Measurements from ENCODE around the gene TMEM266.
A peak's percentile ranks its signal among the peaks of the same experiment; 100 is the strongest.

TMEM266 gene

DNA sequence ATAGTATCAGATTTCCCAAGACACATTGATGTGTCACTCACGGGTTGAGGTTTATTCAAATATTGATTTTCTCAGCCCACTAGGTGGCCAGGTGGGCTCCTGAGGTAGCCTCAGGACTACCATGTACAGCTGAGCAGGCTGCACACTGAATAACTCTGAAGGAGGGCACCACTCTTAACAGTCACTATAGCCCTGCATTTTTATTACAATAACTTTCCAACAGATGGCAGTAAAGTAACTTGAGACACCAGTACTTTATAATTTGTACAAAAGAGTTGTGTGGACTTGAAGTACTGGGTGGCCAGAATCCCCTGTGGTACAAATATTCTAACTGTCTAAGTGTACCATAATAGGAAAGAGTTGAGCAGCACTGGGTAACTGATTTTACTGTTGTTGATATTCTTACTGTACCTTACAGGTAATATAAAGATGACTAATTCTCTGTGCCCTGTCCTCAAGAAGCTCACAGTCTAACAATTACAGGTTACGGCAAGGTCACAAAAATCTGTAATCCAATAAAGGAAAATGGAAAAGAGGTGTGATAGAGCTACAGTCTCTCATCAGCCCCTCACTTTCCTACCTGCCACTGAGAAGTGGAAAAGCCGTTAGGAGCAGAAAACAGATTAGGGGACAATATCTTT is 175.5 kb downstream of the TMEM266 start (continued):
- TF ChIP-seq ZNF214 (tag by site-specific recombination; IDR thresholded peaks at IDR 0.05; ENCODE audit: borderline replicate concordance): no peak
- TF ChIP-seq ZNF175 (tag by site-specific recombination; IDR thresholded peaks at IDR 0.05): no peak
- no peak for TF ChIP-seq ZSCAN30 (tag by site-specific recombination; IDR thresholded peaks at IDR 0.05)
- no peak for TF ChIP-seq ZNF664 (tag by site-specific recombination; IDR thresholded peaks at IDR 0.05)
- no peak for TF ChIP-seq ZNF10 (tag by site-specific recombination; IDR thresholded peaks at IDR 0.05)
- TF ChIP-seq, protein P1, sequence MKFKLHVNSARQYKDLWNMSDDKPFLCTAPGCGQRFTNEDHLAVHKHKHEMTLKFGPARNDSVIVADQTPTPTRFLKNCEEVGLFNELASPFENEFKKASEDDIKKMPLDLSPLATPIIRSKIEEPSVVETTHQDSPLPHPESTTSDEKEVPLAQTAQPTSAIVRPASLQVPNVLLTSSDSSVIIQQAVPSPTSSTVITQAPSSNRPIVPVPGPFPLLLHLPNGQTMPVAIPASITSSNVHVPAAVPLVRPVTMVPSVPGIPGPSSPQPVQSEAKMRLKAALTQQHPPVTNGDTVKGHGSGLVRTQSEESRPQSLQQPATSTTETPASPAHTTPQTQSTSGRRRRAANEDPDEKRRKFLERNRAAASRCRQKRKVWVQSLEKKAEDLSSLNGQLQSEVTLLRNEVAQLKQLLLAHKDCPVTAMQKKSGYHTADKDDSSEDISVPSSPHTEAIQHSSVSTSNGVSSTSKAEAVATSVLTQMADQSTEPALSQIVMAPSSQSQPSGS (tag by site-specific recombination; IDR thresholded peaks at IDR 0.05; ENCODE audit: low read depth): no peak
- 0 out of 2 replicates have a peak, but pooled peaks have one; percentile 16 for TF ChIP-seq ZNF184 (tag by site-specific recombination; IDR thresholded peaks at IDR 0.05)
- TF ChIP-seq SP2 (tag by site-specific recombination; IDR thresholded peaks at IDR 0.05): no peak
- TF ChIP-seq, protein P2, sequence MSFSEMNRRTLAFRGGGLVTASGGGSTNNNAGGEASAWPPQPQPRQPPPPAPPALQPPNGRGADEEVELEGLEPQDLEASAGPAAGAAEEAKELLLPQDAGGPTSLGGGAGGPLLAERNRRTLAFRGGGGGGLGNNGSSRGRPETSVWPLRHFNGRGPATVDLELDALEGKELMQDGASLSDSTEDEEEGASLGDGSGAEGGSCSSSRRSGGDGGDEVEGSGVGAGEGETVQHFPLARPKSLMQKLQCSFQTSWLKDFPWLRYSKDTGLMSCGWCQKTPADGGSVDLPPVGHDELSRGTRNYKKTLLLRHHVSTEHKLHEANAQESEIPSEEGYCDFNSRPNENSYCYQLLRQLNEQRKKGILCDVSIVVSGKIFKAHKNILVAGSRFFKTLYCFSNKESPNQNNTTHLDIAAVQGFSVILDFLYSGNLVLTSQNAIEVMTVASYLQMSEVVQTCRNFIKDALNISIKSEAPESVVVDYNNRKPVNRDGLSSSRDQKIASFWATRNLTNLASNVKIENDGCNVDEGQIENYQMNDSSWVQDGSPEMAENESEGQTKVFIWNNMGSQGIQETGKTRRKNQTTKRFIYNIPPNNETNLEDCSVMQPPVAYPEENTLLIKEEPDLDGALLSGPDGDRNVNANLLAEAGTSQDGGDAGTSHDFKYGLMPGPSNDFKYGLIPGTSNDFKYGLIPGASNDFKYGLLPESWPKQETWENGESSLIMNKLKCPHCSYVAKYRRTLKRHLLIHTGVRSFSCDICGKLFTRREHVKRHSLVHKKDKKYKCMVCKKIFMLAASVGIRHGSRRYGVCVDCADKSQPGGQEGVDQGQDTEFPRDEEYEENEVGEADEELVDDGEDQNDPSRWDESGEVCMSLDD (tag by site-specific recombination; IDR thresholded peaks at IDR 0.05): no peak
- no peak for TF ChIP-seq ZNF837 (tag by site-specific recombination; IDR thresholded peaks at IDR 0.05)
- TF ChIP-seq, protein P3, sequence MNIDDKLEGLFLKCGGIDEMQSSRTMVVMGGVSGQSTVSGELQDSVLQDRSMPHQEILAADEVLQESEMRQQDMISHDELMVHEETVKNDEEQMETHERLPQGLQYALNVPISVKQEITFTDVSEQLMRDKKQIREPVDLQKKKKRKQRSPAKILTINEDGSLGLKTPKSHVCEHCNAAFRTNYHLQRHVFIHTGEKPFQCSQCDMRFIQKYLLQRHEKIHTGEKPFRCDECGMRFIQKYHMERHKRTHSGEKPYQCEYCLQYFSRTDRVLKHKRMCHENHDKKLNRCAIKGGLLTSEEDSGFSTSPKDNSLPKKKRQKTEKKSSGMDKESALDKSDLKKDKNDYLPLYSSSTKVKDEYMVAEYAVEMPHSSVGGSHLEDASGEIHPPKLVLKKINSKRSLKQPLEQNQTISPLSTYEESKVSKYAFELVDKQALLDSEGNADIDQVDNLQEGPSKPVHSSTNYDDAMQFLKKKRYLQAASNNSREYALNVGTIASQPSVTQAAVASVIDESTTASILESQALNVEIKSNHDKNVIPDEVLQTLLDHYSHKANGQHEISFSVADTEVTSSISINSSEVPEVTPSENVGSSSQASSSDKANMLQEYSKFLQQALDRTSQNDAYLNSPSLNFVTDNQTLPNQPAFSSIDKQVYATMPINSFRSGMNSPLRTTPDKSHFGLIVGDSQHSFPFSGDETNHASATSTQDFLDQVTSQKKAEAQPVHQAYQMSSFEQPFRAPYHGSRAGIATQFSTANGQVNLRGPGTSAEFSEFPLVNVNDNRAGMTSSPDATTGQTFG (tag by site-specific recombination; IDR thresholded peaks at IDR 0.05; ENCODE audit: borderline replicate concordance): no peak
- TF ChIP-seq, protein P4, sequence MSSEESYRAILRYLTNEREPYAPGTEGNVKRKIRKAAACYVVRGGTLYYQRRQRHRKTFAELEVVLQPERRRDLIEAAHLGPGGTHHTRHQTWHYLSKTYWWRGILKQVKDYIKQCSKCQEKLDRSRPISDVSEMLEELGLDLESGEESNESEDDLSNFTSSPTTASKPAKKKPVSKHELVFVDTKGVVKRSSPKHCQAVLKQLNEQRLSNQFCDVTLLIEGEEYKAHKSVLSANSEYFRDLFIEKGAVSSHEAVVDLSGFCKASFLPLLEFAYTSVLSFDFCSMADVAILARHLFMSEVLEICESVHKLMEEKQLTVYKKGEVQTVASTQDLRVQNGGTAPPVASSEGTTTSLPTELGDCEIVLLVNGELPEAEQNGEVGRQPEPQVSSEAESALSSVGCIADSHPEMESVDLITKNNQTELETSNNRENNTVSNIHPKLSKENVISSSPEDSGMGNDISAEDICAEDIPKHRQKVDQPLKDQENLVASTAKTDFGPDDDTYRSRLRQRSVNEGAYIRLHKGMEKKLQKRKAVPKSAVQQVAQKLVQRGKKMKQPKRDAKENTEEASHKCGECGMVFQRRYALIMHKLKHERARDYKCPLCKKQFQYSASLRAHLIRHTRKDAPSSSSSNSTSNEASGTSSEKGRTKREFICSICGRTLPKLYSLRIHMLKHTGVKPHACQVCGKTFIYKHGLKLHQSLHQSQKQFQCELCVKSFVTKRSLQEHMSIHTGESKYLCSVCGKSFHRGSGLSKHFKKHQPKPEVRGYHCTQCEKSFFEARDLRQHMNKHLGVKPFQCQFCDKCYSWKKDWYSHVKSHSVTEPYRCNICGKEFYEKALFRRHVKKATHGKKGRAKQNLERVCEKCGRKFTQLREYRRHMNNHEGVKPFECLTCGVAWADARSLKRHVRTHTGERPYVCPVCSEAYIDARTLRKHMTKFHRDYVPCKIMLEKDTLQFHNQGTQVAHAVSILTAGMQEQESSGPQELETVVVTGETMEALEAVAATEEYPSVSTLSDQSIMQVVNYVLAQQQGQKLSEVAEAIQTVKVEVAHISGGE (tag by site-specific recombination; conservative IDR thresholded peaks at IDR 0.05; ENCODE audit: low read depth): no peak
- no peak for TF ChIP-seq KLF16 (tag by site-specific recombination; IDR thresholded peaks at IDR 0.05)
- TF ChIP-seq, protein P5, sequence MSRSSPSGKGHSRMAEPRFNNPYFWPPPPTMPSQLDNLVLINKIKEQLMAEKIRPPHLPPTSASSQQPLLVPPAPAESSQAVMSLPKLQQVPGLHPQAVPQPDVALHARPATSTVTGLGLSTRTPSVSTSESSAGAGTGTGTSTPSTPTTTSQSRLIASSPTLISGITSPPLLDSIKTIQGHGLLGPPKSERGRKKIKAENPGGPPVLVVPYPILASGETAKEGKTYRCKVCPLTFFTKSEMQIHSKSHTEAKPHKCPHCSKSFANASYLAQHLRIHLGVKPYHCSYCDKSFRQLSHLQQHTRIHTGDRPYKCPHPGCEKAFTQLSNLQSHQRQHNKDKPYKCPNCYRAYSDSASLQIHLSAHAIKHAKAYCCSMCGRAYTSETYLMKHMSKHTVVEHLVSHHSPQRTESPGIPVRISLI (tag by site-specific recombination; IDR thresholded peaks at IDR 0.05): no peak
- no peak for TF ChIP-seq ZFP3 (tag by site-specific recombination; IDR thresholded peaks at IDR 0.05; ENCODE audit: low read depth)
- TF ChIP-seq MZF1 (tag by site-specific recombination; IDR thresholded peaks at IDR 0.05; ENCODE audit: borderline replicate concordance): no peak; the same call in 1 of the 2 replicates
- no peak for TF ChIP-seq ZNF843 (tag by site-specific recombination; IDR thresholded peaks at IDR 0.05)
- TF ChIP-seq, protein P6, sequence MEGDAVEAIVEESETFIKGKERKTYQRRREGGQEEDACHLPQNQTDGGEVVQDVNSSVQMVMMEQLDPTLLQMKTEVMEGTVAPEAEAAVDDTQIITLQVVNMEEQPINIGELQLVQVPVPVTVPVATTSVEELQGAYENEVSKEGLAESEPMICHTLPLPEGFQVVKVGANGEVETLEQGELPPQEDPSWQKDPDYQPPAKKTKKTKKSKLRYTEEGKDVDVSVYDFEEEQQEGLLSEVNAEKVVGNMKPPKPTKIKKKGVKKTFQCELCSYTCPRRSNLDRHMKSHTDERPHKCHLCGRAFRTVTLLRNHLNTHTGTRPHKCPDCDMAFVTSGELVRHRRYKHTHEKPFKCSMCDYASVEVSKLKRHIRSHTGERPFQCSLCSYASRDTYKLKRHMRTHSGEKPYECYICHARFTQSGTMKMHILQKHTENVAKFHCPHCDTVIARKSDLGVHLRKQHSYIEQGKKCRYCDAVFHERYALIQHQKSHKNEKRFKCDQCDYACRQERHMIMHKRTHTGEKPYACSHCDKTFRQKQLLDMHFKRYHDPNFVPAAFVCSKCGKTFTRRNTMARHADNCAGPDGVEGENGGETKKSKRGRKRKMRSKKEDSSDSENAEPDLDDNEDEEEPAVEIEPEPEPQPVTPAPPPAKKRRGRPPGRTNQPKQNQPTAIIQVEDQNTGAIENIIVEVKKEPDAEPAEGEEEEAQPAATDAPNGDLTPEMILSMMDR (tag by site-specific recombination; IDR thresholded peaks at IDR 0.05): peak; percentile 24; the same call in 1 of the 2 replicates
- TF ChIP-seq ZNF571 (tag by site-specific recombination; IDR thresholded peaks at IDR 0.05): no peak
- TF ChIP-seq ZNF112 (tag by site-specific recombination; IDR thresholded peaks at IDR 0.05): no peak
- TF ChIP-seq ZNF423 (tag by site-specific recombination; IDR thresholded peaks at IDR 0.05): no peak
- 0 out of 2 replicates have a peak, but pooled peaks have one; percentile 39 for TF ChIP-seq OSR2 (tag by site-specific recombination; IDR thresholded peaks at IDR 0.05)
